Thymus (tissue), 11 donors: ENCODE results near the gene ARMC9. TPM values are rescaled to one million over a fixed set of nuclear protein-coding genes. Genes with fewer than 3 reads are reported as not detected.

ENCODE experiments used
- DNase-seq, 9 donors: peaks; one replicate each; pipeline ENCODE4 v3.0.0-alpha.2; 2013; ENCODE audit warnings: low spot score in 9 of 9, low read depth in 6 of 9, missing footprints in 1 of 9
- H3K27ac ChIP-seq, 2 donors: one replicate each; pipeline ENCODE4 v1.5.1; 2013; ENCODE audit warnings: control low read depth in 1 of 2, low read depth in 1 of 2, low read length in 1 of 2, mild to moderate bottlenecking in 1 of 2, moderate library complexity in 1 of 2
- H3K27me3 ChIP-seq, 2 donors: one replicate each; pipeline ENCODE4 v1.5.1; 2013; ENCODE audit warnings: low read length in 1 of 2; ENCODE audit not compliant: control insufficient read depth in 2 of 2, insufficient read depth in 1 of 2
- H3K36me3 ChIP-seq, 2 donors: one replicate each; pipeline ENCODE4 v1.5.1; 2013; ENCODE audit warnings: low read length in 1 of 2, mild to moderate bottlenecking in 1 of 2, moderate library complexity in 1 of 2; ENCODE audit not compliant: control insufficient read depth in 2 of 2, insufficient read depth in 2 of 2
- H3K4me1 ChIP-seq, 2 donors: one replicate each; pipeline ENCODE4 v1.5.1; 2013; ENCODE audit warnings: low read length in 2 of 2; ENCODE audit not compliant: control insufficient read depth in 2 of 2, insufficient read depth in 2 of 2
- H3K4me3 ChIP-seq, 2 donors: one replicate each; pipeline ENCODE4 v1.5.1; 2013; ENCODE audit warnings: low read length in 2 of 2, control low read depth in 1 of 2, mild to moderate bottlenecking in 1 of 2
- H3K9me3 ChIP-seq, 2 donors: one replicate each; pipeline ENCODE4 v1.5.1; 2013; ENCODE audit warnings: low read length in 1 of 2, mild to moderate bottlenecking in 1 of 2; ENCODE audit not compliant: control insufficient read depth in 2 of 2, insufficient read depth in 1 of 2
- WGBS: extraction: QIAGEN DNeasy Blood & Tissue Kit; methylation state at CpG from one replicate; pipeline ENCODE4 v1.1.7; 2013; 5-methylcytosine and 5-hydroxymethylcytosine counted together
- polyA plus RNA-seq: library from polyadenylated mRNA; stranded (reverse); fragments of 200-250 nt; gene quantifications from one replicate; pipeline ENCODE4 v1.2.3, GENCODE V29; 2013
- total RNA-seq: library from RNA; stranded (reverse); fragments of 120-200 nt; gene quantifications from one replicate; pipeline ENCODE4 v1.2.4, GENCODE V29; 2013
- donor health status: healthy.

Gene ARMC9
- total and polyA plus RNA-seq, 2 donors = 5.4 to 5.7 TPM

GRCh38 chr2:231418820-231419640, 220.6 kb downstream of the ARMC9 start:
- Histone ChIP-seq H3K4me3 (no peak overlapping the region), H3K4me1 (no peaks in the 10 kb centered on the region), H3K27me3 (no peaks in the 10 kb centered on the region), H3K9me3 (no peaks in the 10 kb centered on the region), H3K36me3 (no peaks in the 10 kb centered on the region), H3K27ac (no peak overlapping the region)
- DNase-seq = no peak
- 96% methylated on average over 26 of the region's 26 CpGs for WGBS

- H3K4me1 ChIP-seq = no peaks in the 10 kb centered on the region
- no peaks in the 10 kb centered on the region for H3K36me3 ChIP-seq
- no peaks in the 10 kb centered on the region for H3K9me3 ChIP-seq
- 94% methylated on average over 9 of the region's 9 CpGs for WGBS
- H3K4me3 ChIP-seq = no peak overlapping the region
- H3K27me3 ChIP-seq = no peaks in the 10 kb centered on the region
- DNase-seq = no peak
- H3K27ac ChIP-seq = no peak overlapping the region
These were observed 222.7 kb downstream of the ARMC9 start for GRCh38 chr2:231421051-231421580.

GRCh38 chr2:231422056-231422455, 223.6 kb downstream of the ARMC9 start:
- DNase-seq = no peak
- H3K36me3 ChIP-seq = no peaks in the 10 kb centered on the region
- 89% methylated on average over 2 of the region's 2 CpGs for WGBS

GRCh38 chr2:231423176-231423575, 224.7 kb downstream of the ARMC9 start:
- WGBS = 97% methylated on average over 10 of the region's 10 CpGs
- no peak for DNase-seq
- H3K4me3 ChIP-seq = no peak overlapping the region
- no peaks in the 10 kb centered on the region for H3K4me1 ChIP-seq
- H3K9me3 ChIP-seq = no peaks in the 10 kb centered on the region
- H3K27me3 ChIP-seq = no peaks in the 10 kb centered on the region
- H3K36me3 ChIP-seq = no peaks in the 10 kb centered on the region
- H3K27ac ChIP-seq = no peak overlapping the region

More at GRCh38 chr2:231422056-231422455, 223.6 kb downstream of the ARMC9 start:
- Histone ChIP-seq H3K9me3 (no peaks in the 10 kb centered on the region), H3K4me1 (no peaks in the 10 kb centered on the region), H3K4me3 (no peak overlapping the region), H3K27me3 (no peaks in the 10 kb centered on the region), H3K27ac (no peak overlapping the region)

Other genes with a start within 250 kb of the ARMC9 start
- gene SPATA3, start 202.5 kb upstream of the ARMC9 start, total RNA-seq = not detected
- gene SPATA3, start 202.5 kb upstream of the ARMC9 start, polyA plus RNA-seq = not detected
- 0.05 TPM for gene C2orf72, start 161.1 kb upstream of the ARMC9 start, total RNA-seq
- 0.02 TPM for gene C2orf72, start 161.1 kb upstream of the ARMC9 start, polyA plus RNA-seq
- 87.6 TPM for gene PSMD1, start 141.8 kb upstream of the ARMC9 start, total RNA-seq
- gene PSMD1, start 141.8 kb upstream of the ARMC9 start, polyA plus RNA-seq = 40.4 TPM
- 1.1 TPM for gene HTR2B, start 73.6 kb upstream of the ARMC9 start, total RNA-seq
- gene HTR2B, start 73.6 kb upstream of the ARMC9 start, polyA plus RNA-seq = 0.84 TPM
- 2.2 TPM for gene B3GNT7, start 197.1 kb downstream of the ARMC9 start, total RNA-seq
- 1.8 TPM for gene B3GNT7, start 197.1 kb downstream of the ARMC9 start, polyA plus RNA-seq